GM12892 (cell line): ENCODE data around the gene KHK.

Experiments used
- POLR2A ChIP-seq: IDR thresholded peaks from 2 replicates; pipeline ENCODE4 v1.6.1; 2011; ENCODE audit warnings: low read depth, low read length, control low read depth
- POLR2AphosphoS5 ChIP-seq: IDR thresholded peaks from 2 replicates; pipeline ENCODE4 v1.6.1; 2011; ENCODE audit warnings: low read depth, low read length, control low read depth

- no peak for TF ChIP-seq POLR2A
- TF ChIP-seq POLR2AphosphoS5, result no peak
Measured at GRCh38 chr2:27067385-27067784, 19.2 kb upstream of the KHK start.
